ENCODE results near the gene MFSD6.
A peak's percentile ranks its signal among the peaks of the same experiment; 100 is the strongest.

- no peak for TF ChIP-seq YY1 (tag by site-specific recombination; IDR thresholded peaks at IDR 0.05)
- TF ChIP-seq INSM2 (tag by site-specific recombination; IDR thresholded peaks at IDR 0.05): no peak
- no peak for TF ChIP-seq CTCF (tag by site-specific recombination; IDR thresholded peaks at IDR 0.05)
- TF ChIP-seq ZNF596 (tag by site-specific recombination; IDR thresholded peaks at IDR 0.05): no peak
- no peak for TF ChIP-seq ZNF398 (tag by site-specific recombination; IDR thresholded peaks at IDR 0.05)
- no peak for TF ChIP-seq ZFP3 (tag by site-specific recombination; IDR thresholded peaks at IDR 0.05; ENCODE audit: low read depth)
- TF ChIP-seq SETDB1 (IDR thresholded peaks at IDR 0.05; ENCODE audit: insufficient read length, low read length): peak; percentile 60
- TF ChIP-seq TCF7L2 (IDR thresholded peaks at IDR 0.05; ENCODE audit: borderline replicate concordance, low read depth, low read length): no peak
- no peak for TF ChIP-seq HOXD13 (CRISPR knock-in tag; IDR thresholded peaks at IDR 0.05; ENCODE audit: borderline replicate concordance)
- TF ChIP-seq ZSCAN16 (tag by site-specific recombination; IDR thresholded peaks at IDR 0.05): no peak
Measured at GRCh38 chr2:190540048-190540447, 131.9 kb downstream of the MFSD6 start.
